Measurements from ENCODE around the gene TELO2. TPM values are rescaled to one million over a fixed set of nuclear protein-coding genes. Genes with fewer than 3 reads are reported as not detected.

Gene TELO2
- total RNA-seq, 4 donors from 2014 or later: 37.1 to 84.6 (median 45.3) TPM

- Histone ChIP-seq H3K27ac (peak overlapping the region; percentile 75 to 91 (median 86)), H3K9me3 (no peaks in the 10 kb centered on the region), H3K4me3 (peak overlapping the region in 1 of 4 donors; percentile 6), H3K27me3 (no peaks in the 10 kb centered on the region), H3K4me1 (peaks cover 0 to 55% (median 4%) of the 10 kb centered on the region in 4 donors), H3K36me3 (peaks cover 0 to 15% (median 0%) of the 10 kb centered on the region in 3 donors)
- WGBS, 2 donors: 55 to 68% methylated on average over 21 to 35 of the region's 35 CpGs
- TF ChIP-seq CTCF (IDR thresholded peaks at IDR 0.05): no peak
- TF ChIP-seq EP300 (IDR thresholded peaks at IDR 0.05): peak in 1 of 2 donors; percentile 48
- TF ChIP-seq POLR2A (IDR thresholded peaks at IDR 0.05): peak in 1 of 2 donors; percentile 22
- DNase-seq (ENCODE audit: low spot score in 2 of 2): peak; percentile 52 to 60
Observed at GRCh38 chr16:1530883-1531637, 37.9 kb downstream of the TELO2 start.

GRCh38 chr16:1531638-1531910, 38.4 kb downstream of the TELO2 start:
- Histone ChIP-seq H3K27ac (peak overlapping the region; percentile 75 to 91 (median 86)), H3K27me3 (no peaks in the 10 kb centered on the region), H3K36me3 (peaks cover 0 to 20% (median 1%) of the 10 kb centered on the region in 3 donors), H3K4me1 (peaks cover 0 to 60% (median 4%) of the 10 kb centered on the region in 4 donors), H3K4me3 (no peak overlapping the region), H3K9me3 (no peaks in the 10 kb centered on the region)
- no peak for TF ChIP-seq CTCF (IDR thresholded peaks at IDR 0.05)
- TF ChIP-seq POLR2A (IDR thresholded peaks at IDR 0.05): no peak
- no peak for TF ChIP-seq EP300 (IDR thresholded peaks at IDR 0.05)
- no peak for DNase-seq (ENCODE audit: low spot score in 2 of 2)
- 61 to 84% methylated on average over 2 to 14 of the region's 14 CpGs for WGBS, 2 donors

- H3K27me3 ChIP-seq: no peaks in the 10 kb centered on the region
- TF ChIP-seq POLR2A (IDR thresholded peaks at IDR 0.05) (no peak), EP300 (IDR thresholded peaks at IDR 0.05) (peak in 1 of 2 donors; percentile 84)
- WGBS, 2 donors: 60 to 66% methylated on average over 23 to 28 of the region's 28 CpGs
- H3K9me3 ChIP-seq: no peaks in the 10 kb centered on the region
- H3K4me1 ChIP-seq: peaks cover 0 to 66% (median 4%) of the 10 kb centered on the region in 4 donors
- peak; percentile 67 to 70 for DNase-seq (ENCODE audit: low spot score in 2 of 2)
- H3K36me3 ChIP-seq: peaks cover 0 to 27% (median 3%) of the 10 kb centered on the region in 3 donors
- H3K27ac ChIP-seq: peak overlapping the region; percentile 75 to 91 (median 86)
- H3K4me3 ChIP-seq: peak overlapping the region in 1 of 4 donors; percentile 61
Observed at GRCh38 chr16:1532081-1532760, 39.1 kb downstream of the TELO2 start.

GRCh38 chr16:1532771-1533170, 39.6 kb downstream of the TELO2 start:
- H3K27ac ChIP-seq: peak overlapping the region; percentile 68 to 91 (median 86)
- peaks cover 0 to 63% (median 4%) of the 10 kb centered on the region in 4 donors for H3K4me1 ChIP-seq
- H3K36me3 ChIP-seq: peaks cover 0 to 31% (median 3%) of the 10 kb centered on the region in 3 donors
- H3K27me3 ChIP-seq: no peaks in the 10 kb centered on the region
- TF ChIP-seq CTCF (IDR thresholded peaks at IDR 0.05) (no peak), POLR2A (IDR thresholded peaks at IDR 0.05) (no peak), EP300 (IDR thresholded peaks at IDR 0.05) (no peak)
- H3K9me3 ChIP-seq: no peaks in the 10 kb centered on the region
- no peak for DNase-seq (ENCODE audit: low spot score in 2 of 2)
- peak overlapping the region in 1 of 4 donors; percentile 61 for H3K4me3 ChIP-seq
- WGBS, 2 donors: 69 to 82% methylated on average over 8 to 9 of the region's 10 CpGs

GRCh38 chr16:1533443-1533951, 40.3 kb downstream of the TELO2 start, which contains the start of gene TMEM204:
Gene TMEM204, plus strand, starts transcription at chr16:1533666. Its CDS starts 610 bp downstream, at chr16:1534276.
- Histone ChIP-seq H3K4me1 (peaks cover 0 to 67% (median 6%) of the 10 kb centered on the region in 4 donors), H3K27me3 (no peaks in the 10 kb centered on the region), H3K36me3 (peaks cover 0 to 38% (median 3%) of the 10 kb centered on the region in 3 donors), H3K9me3 (no peaks in the 10 kb centered on the region), H3K4me3 (peak within 1 kb of the TSS; percentile 51 to 63 (median 58)), H3K27ac (peak within 1 kb of the TSS; percentile 68 to 91 (median 86))
- TF ChIP-seq POLR2A (IDR thresholded peaks at IDR 0.05) (peak in 1 of 2 donors; percentile 54), CTCF (IDR thresholded peaks at IDR 0.05) (no peak), EP300 (IDR thresholded peaks at IDR 0.05) (peak in 1 of 2 donors; percentile 72)
- WGBS, 2 donors: 32 to 57% methylated on average over 23 to 27 of the region's 27 CpGs
- DNase-seq (ENCODE audit: low spot score in 2 of 2): peak; percentile 49 to 53
